K562 (cell line): ENCODE data around the gene MICU1. TPM values are rescaled to one million over a fixed set of nuclear protein-coding genes. Genes with fewer than 3 reads are reported as not detected.

Experiments
- AFF1 ChIP-seq, 2 experiments: fragments of 450-650 bp; IDR thresholded peaks; 2 replicates each; pipeline ENCODE4 v1.6.1; 2018; ENCODE audit warnings: mild to moderate bottlenecking in 2 of 2, low read depth in 1 of 2; ENCODE audit not compliant: partially characterized antibody in 2 of 2
- AFF4 ChIP-seq: sonication (generic); formaldehyde crosslinking; IDR thresholded peaks from 2 replicates; pipeline ENCODE4 v1.8.0; 2023; ENCODE audit warnings: mild to moderate bottlenecking, missing genetic modification reagents
- BHLHE40 ChIP-seq: IDR thresholded peaks from 2 replicates; pipeline ENCODE4 v1.6.1; 2011; ENCODE audit warnings: low read length, improper control_type of control experiment
- CBX1 ChIP-seq: sonication (generic); IDR thresholded peaks from 2 replicates; pipeline ENCODE4 v1.6.1; 2016; ENCODE audit warnings: antibody characterized with exemption, low read depth, mild to moderate bottlenecking
- HDGF ChIP-seq: fragments of 450-650 bp; IDR thresholded peaks from 2 replicates; pipeline ENCODE4 v1.6.1; 2016
- IRF9 ChIP-seq: fragments of 450-650 bp; IDR thresholded peaks from 2 replicates; pipeline ENCODE4 v1.6.1; 2016; ENCODE audit warnings: missing biosample characterization, missing genetic modification characterization
- KDM5B ChIP-seq: fragments of 200-600 bp; sonication (generic); IDR thresholded peaks from 2 replicates; pipeline ENCODE4 v1.6.1; 2012; ENCODE audit warnings: low read depth, mild to moderate bottlenecking, moderate library complexity, low read length, control low read depth, inconsistent platforms; ENCODE audit not compliant: insufficient replicate concordance
- MTA2 ChIP-seq: fragments of 450-650 bp; IDR thresholded peaks from 2 replicates; pipeline ENCODE4 v1.6.1; 2016; ENCODE audit warnings: low read depth
- NCOR1 ChIP-seq: fragments of 450-650 bp; IDR thresholded peaks from 2 replicates; pipeline ENCODE4 v1.6.1; 2016; ENCODE audit warnings: mild to moderate bottlenecking, moderate library complexity
- NEUROD1 ChIP-seq: fragments of 150-350 bp; IDR thresholded peaks from 2 replicates; pipeline ENCODE4 v1.6.1; 2014; ENCODE audit warnings: borderline replicate concordance, low read length, low read depth; ENCODE audit not compliant: partially characterized antibody
- NFRKB ChIP-seq: fragments of 450-650 bp; IDR thresholded peaks from 2 replicates; pipeline ENCODE4 v1.6.1; 2016; ENCODE audit warnings: low read depth
- NR4A1 ChIP-seq, 2 experiments: fragments of 250-450 bp in 1 of 2; fragments of 450-650 bp in 1 of 2; sonication (Bioruptor Pico) in 1 of 2; IDR thresholded peaks; 2 replicates each; pipeline versions ENCODE4 v1.4.0 to v1.6.1; 2016 to 2020; ENCODE audit warnings: mild to moderate bottlenecking in 2 of 2, missing compliant biosample characterization in 1 of 2, missing genetic modification characterization in 1 of 2, moderate library complexity in 1 of 2
- RBM15 ChIP-seq: fragments of 200-400 bp; formaldehyde crosslinking; IDR thresholded peaks from 2 replicates; pipeline ENCODE4 v1.6.1; 2018; ENCODE audit warnings: mild to moderate bottlenecking, low read length, moderate library complexity; ENCODE audit not compliant: insufficient read depth
- SNRNP70 ChIP-seq: fragments of 200-400 bp; formaldehyde crosslinking; optimal IDR thresholded peaks from 2 replicates; pipeline ENCODE3; 2017; ENCODE audit warnings: low read depth, low read length
- U2AF1 ChIP-seq: fragments of 200-400 bp; formaldehyde crosslinking; optimal IDR thresholded peaks from 2 replicates; pipeline ENCODE3; 2017; ENCODE audit warnings: mild to moderate bottlenecking, low read depth, low read length, moderate library complexity
- ZKSCAN1 ChIP-seq: fragments of 150-350 bp; IDR thresholded peaks from 2 replicates; pipeline ENCODE4 v1.6.1; 2016; ENCODE audit warnings: low read depth, low read length
- ZNF282 ChIP-seq: sonication (generic); formaldehyde crosslinking; IDR thresholded peaks from 2 replicates; pipeline ENCODE4 v1.8.1; 2023; ENCODE audit warnings: missing genetic modification reagents
- ZNF311 ChIP-seq: fragments of 250-450 bp; sonication (Bioruptor Pico); IDR thresholded peaks from 2 replicates; pipeline ENCODE4 v1.4.0; 2020; ENCODE audit warnings: mild to moderate bottlenecking, moderate library complexity
- ZNF717 ChIP-seq: fragments of 250-450 bp; sonication (Bioruptor Pico); IDR thresholded peaks from 2 replicates; pipeline ENCODE4 v1.5.0; 2021
- polyA plus RNA-seq, 8 experiments: library from polyadenylated mRNA; depleted of rRNA in 4 of 8; stranded (reverse) in 5 of 8; unstranded in 3 of 8; fragments of >200 nt; fragmentation: Nextera tagmentation in 2 of 8; fragmentation: Illumina TruSeq in 1 of 8; extraction: Ambion mirVana in 2 of 8; extraction: Trizol in 1 of 8; gene quantifications; 2 replicates each; pipeline versions ENCODE4 v1.2.1 to v1.2.3, GENCODE V29; 2011 to 2014; ENCODE audit warnings: inconsistent platforms in 1 of 8, missing spikeins in 1 of 8
- total RNA-seq, 7 experiments: library from RNA; depleted of rRNA in 6 of 7; stranded (reverse); fragments of >200 nt in 6 of 7; fragmentation: Illumina TruSeq in 2 of 7; extraction: Trizol in 2 of 7; gene quantifications; 2 replicates each; pipeline versions ENCODE4 v1.2.1 to v1.2.3, GENCODE V29; 2011 to 2021; ENCODE audit warnings: low replicate concordance in 1 of 7

MICU1 gene
- total and polyA plus RNA-seq, 9 of the 15 experiments (the other 6 are each of a cell fraction or from before 2014, with no cell fraction given): 29.3 to 76.8 (median 48.4) TPM

GRCh38 chr10:72637398-72637857 is 11.5 kb upstream of the MICU1 start (continued):
- no peak for TF ChIP-seq HDGF
- no peak for TF ChIP-seq U2AF1
- TF ChIP-seq NFRKB: peak; percentile 67; the same call in 1 of the 2 replicates
- TF ChIP-seq CBX1: peak; percentile 99
- peak; percentile 57; the same call in 1 of the 2 replicates for TF ChIP-seq ZKSCAN1
- TF ChIP-seq KDM5B: no peak
- TF ChIP-seq IRF9 (tag): no peak; the same call in 1 of the 2 replicates
- TF ChIP-seq NEUROD1: peak; percentile 59
- peak; percentile 60 to 69 for TF ChIP-seq AFF1 (IDR thresholded peaks at IDR 0.05; ENCODE audit: low read depth in 1 of 2, partially characterized antibody in 2 of 2)
- no peak for TF ChIP-seq SNRNP70
- peak; percentile 77 for TF ChIP-seq NCOR1
- TF ChIP-seq ZNF282 (CRISPR knock-in tag): no peak
- TF ChIP-seq ZNF717 (CRISPR knock-in tag): no peak
- no peak for TF ChIP-seq NR4A1 (CRISPR knock-in tag; IDR thresholded peaks at IDR 0.05)
- TF ChIP-seq NR4A1 (tag; IDR thresholded peaks at IDR 0.05): no peak
- no peak for TF ChIP-seq AFF4 (CRISPR knock-in tag)
- TF ChIP-seq MTA2: peak; percentile 62; the same call in 1 of the 2 replicates
- TF ChIP-seq ZNF311 (CRISPR knock-in tag): no peak
- TF ChIP-seq RBM15: no peak
- TF ChIP-seq BHLHE40: no peak; the same call in 1 of the 2 replicates
